OCI-LY3 (cell line): ENCODE data around the gene GRIP1.
A peak's percentile ranks its signal among the peaks of the same experiment; 100 is the strongest.

Experiments used
- H2AFZ ChIP-seq: fragments of 200-600, 300-600 bp; shearing (Covaris generic); 2 replicates; pipeline ENCODE4 v1.6.0; 2014; ENCODE audit warnings: antibody characterized with exemption, low read depth, low read length
- H3K27ac ChIP-seq: fragments of 200-600, 300-600 bp; sonication (generic); 2 replicates; pipeline ENCODE4 v1.5.1; 2014; ENCODE audit warnings: mild to moderate bottlenecking, low read length, moderate library complexity, mixed read lengths
- H3K27me3 ChIP-seq: fragments of 200-600, 300-600 bp; sonication (generic); 2 replicates; pipeline ENCODE4 v1.6.1; 2014; ENCODE audit warnings: low read depth, low read length, mixed read lengths
- H3K36me3 ChIP-seq: fragments of 200-600, 300-600 bp; sonication (generic); replicated peaks from 2 replicates; pipeline ENCODE3; 2014; ENCODE audit warnings: low read depth, low read length, mixed read lengths
- H3K4me1 ChIP-seq: fragments of 300-600, 200-600 bp; sonication (generic); 2 replicates; pipeline ENCODE4 v1.6.1; 2014; ENCODE audit warnings: low read length, mixed read lengths
- H3K4me2 ChIP-seq: fragments of 200-600, 300-600 bp; sonication (generic); 2 replicates; pipeline ENCODE4 v1.6.1; 2014; ENCODE audit warnings: low read length, mixed read lengths
- H3K4me3 ChIP-seq: fragments of 300-600, 200-600 bp; sonication (generic); 2 replicates; pipeline ENCODE4 v1.5.1; 2014; ENCODE audit warnings: antibody characterized with exemption, mild to moderate bottlenecking, low read length, moderate library complexity
- H3K79me2 ChIP-seq: fragments of 300-600, 200-600 bp; shearing (Covaris generic); 2 replicates; pipeline ENCODE4 v1.6.1; 2014; ENCODE audit warnings: mild to moderate bottlenecking, low read length, mixed read lengths
- H3K9ac ChIP-seq: fragments of 300-600, 200-600 bp; shearing (Covaris generic); 2 replicates; pipeline ENCODE4 v1.6.0; 2014; ENCODE audit warnings: mild to moderate bottlenecking, low read length, moderate library complexity
- H3K9me3 ChIP-seq: fragments of 200-600, 300-600 bp; shearing (Covaris generic); 2 replicates; pipeline ENCODE4 v1.6.1; 2014; ENCODE audit warnings: low read length, mixed read lengths; ENCODE audit not compliant: insufficient read depth
- H4K20me1 ChIP-seq: fragments of 200-600, 300-600 bp; sonication (generic); 2 replicates; pipeline ENCODE4 v1.6.1; 2016; ENCODE audit warnings: low read length, mixed read lengths; ENCODE audit not compliant: insufficient read depth
- CTCF ChIP-seq: fragments of 200-600, 300-600 bp; sonication (generic); IDR thresholded peaks from 2 replicates; pipeline ENCODE4 v1.5.1; 2014; ENCODE audit warnings: antibody characterized with exemption, low read length, low read depth
- EZH2phosphoT487 ChIP-seq: fragments of 200-600 bp; shearing (Covaris generic); IDR thresholded peaks from 2 replicates; pipeline ENCODE4 v1.6.1; 2018; ENCODE audit warnings: antibody characterized with exemption, mixed run types, low read depth

Gene GRIP1

DNA sequence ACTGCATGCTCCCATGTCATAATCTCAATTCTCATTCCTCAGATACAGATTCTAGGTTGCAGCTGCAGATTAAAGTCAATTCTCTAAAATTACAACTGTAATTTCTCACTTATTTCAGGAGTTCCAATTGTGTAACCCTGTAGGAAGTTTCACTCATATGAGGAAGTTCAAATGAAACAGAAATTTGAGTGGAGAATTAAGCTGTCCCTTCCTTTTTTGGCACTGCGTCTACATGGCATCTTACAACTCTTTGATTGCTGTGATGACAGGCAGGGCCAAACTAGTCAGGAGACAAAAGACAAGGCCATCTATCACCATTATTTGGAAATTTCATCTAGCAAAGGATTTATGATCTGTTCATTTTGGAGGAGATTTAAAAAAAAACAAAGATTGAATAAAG is 13.3 kb upstream of the GRIP1 start:
- Histone ChIP-seq H3K4me1 (peaks cover 33% of the 10 kb centered on the region), H3K36me3 (no peaks in the 10 kb centered on the region), H3K27me3 (peaks cover 6% of the 10 kb centered on the region; the same call in 1 of the 2 replicates), H4K20me1 (no peaks in the 10 kb centered on the region), H3K27ac (no peak overlapping the region), H3K4me3 (no peak overlapping the region), H3K9ac (no peak overlapping the region), H3K79me2 (no peaks in the 10 kb centered on the region), H3K4me2 (peak overlapping the region; percentile 36), H2AFZ (no peak overlapping the region), H3K9me3 (no peaks in the 10 kb centered on the region)
- TF ChIP-seq EZH2phosphoT487 (no peak), CTCF (no peak)

DNA sequence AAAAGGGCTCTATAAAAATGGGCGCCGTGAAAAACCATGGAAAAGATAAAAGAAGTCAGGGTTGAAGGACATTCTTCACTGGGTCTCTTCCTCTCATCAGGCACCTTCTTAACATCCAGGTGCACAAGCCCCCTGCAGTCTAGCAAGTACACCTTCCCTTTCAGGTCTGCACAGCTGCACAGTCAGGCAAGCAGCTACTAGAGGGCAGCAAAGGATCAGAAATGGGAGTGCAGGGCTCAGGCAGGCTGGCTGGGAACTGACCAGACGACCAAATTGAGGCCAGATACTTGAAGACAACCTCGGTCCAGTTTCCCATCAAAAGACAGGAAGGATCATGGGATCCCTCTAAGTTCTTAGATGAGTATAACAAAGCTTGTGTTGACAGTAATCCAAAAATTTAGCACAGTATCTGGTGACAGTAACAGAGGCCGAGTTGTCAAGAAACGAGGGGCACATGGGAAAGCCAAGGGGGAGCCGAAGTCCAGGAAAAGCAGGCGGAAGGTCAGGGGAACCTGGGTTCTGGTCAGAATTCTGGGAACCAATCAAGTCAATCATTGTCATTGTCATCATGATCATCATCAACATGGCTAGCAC is 10.1 kb upstream of the GRIP1 start:
- Histone ChIP-seq H3K27me3 (0 out of 2 replicates have a peak, but pooled peaks cover 6% of the 10 kb centered on the region), H3K4me1 (peaks cover 33% of the 10 kb centered on the region), H3K9ac (no peak overlapping the region), H3K4me3 (no peak overlapping the region), H2AFZ (no peak overlapping the region), H3K79me2 (no peaks in the 10 kb centered on the region), H3K36me3 (no peaks in the 10 kb centered on the region), H3K4me2 (no peak overlapping the region), H3K9me3 (no peaks in the 10 kb centered on the region), H4K20me1 (no peaks in the 10 kb centered on the region), H3K27ac (no peak overlapping the region)
- TF ChIP-seq CTCF (peak; percentile 84), EZH2phosphoT487 (no peak)

DNA sequence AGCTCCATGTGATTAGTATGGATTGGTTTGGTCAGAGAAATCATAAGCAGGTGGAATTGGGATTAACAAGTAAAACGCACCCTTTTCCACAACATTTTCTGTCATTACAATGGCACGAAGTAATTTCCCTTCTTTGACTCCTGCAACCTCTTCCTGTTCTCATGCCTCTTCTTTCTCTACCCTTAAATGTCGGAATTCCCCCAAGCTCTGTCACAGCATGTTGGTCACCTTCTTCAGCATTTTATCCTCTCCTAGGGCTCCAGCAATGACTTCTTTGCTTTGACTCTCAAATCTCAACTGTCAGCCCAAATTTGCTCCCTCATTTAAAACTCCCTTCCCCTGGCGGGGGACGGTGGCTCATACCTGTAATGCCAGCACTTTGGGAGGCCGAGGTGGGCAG is 5.3 kb upstream of the GRIP1 start:
- no peak overlapping the region for H3K4me3 ChIP-seq
- no peak overlapping the region for H2AFZ ChIP-seq
- no peak overlapping the region for H3K9ac ChIP-seq
- TF ChIP-seq EZH2phosphoT487 (no peak), CTCF (no peak)
- no peaks in the 10 kb centered on the region for H3K79me2 ChIP-seq
- H3K27ac ChIP-seq, result no peak overlapping the region
- H3K4me2 ChIP-seq, result no peak overlapping the region
- no peaks in the 10 kb centered on the region for H3K36me3 ChIP-seq
- H3K4me1 ChIP-seq, result peaks cover 9% of the 10 kb centered on the region
- H3K9me3 ChIP-seq, result no peaks in the 10 kb centered on the region
- 0 out of 2 replicates have a peak, but pooled peaks cover 16% of the 10 kb centered on the region for H3K27me3 ChIP-seq
- no peaks in the 10 kb centered on the region for H4K20me1 ChIP-seq

DNA sequence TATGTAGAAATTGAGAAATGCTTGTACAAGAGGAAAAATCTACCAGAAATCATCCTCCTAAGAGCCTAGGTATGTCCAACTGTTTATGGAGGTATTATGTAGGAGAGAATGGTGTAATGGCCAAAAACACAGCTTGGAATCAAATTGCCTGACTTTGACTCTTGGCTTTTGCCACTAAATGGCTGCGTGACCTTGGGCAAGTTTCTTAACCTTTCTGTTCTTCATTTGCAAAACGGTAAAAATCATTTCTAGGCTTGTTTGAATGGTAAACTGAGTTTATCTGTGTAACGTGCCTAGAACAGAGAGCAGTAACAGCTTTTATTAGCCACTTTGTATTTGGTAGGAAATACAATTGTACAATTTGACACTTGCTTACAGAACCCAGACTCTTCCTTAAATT is 4.9 kb upstream of the GRIP1 start:
- Histone ChIP-seq H3K27me3 (peaks cover 19% of the 10 kb centered on the region), H3K4me3 (no peak overlapping the region), H3K27ac (no peak overlapping the region), H2AFZ (no peak overlapping the region), H4K20me1 (no peaks in the 10 kb centered on the region), H3K9ac (no peak overlapping the region), H3K4me2 (no peak overlapping the region), H3K4me1 (peaks cover 9% of the 10 kb centered on the region), H3K79me2 (no peaks in the 10 kb centered on the region), H3K36me3 (no peaks in the 10 kb centered on the region), H3K9me3 (no peaks in the 10 kb centered on the region)
- no peak for TF ChIP-seq CTCF
- TF ChIP-seq EZH2phosphoT487, result no peak
